ENCODE results near the gene RASD2. TPM values are rescaled to one million over a fixed set of nuclear protein-coding genes. Genes with fewer than 3 reads are reported as not detected.

The RASD2 gene
- total RNA-seq, 1 experiment from 2014 or later = 2.4 TPM

GRCh38 chr22:35530700-35531099, 9.9 kb upstream of the RASD2 start:
- H3K4me1 ChIP-seq (ENCODE audit: control insufficient read depth in 1 of 2, insufficient read depth in 2 of 2, low read length in 2 of 2) = peaks cover 0 to 1% of the 10 kb centered on the region in 2 experiments; a peak in 1 of 4 replicates
- no peaks in the 10 kb centered on the region for H3K9me2 ChIP-seq (ENCODE audit: insufficient read depth)
- H3K36me3 ChIP-seq (ENCODE audit: control insufficient read depth in 1 of 2, insufficient read depth in 2 of 2, low read length in 2 of 2) = no peaks in the 10 kb centered on the region
- H2AFZ ChIP-seq (ENCODE audit: low read depth, low read length, poor library complexity, severe bottlenecking) = no peak overlapping the region
- no peaks in the 10 kb centered on the region for H4K20me1 ChIP-seq (ENCODE audit: insufficient read depth)
- no peak for DNase-seq (ENCODE audit: low read depth, low spot score)
- H3K79me2 ChIP-seq (ENCODE audit: insufficient read depth, low read length) = no peaks in the 10 kb centered on the region
- BruUV-seq (replicated peaks) = no TSS peak
- no peaks in the 10 kb centered on the region for H3K27me3 ChIP-seq (ENCODE audit: insufficient read depth, low read length)
- ChIA-PET RAD21 (ENCODE audit: low non-redundant PET in 1 of 2, low total read pairs in 2 of 2, uncharacterized antibody in 2 of 2, unreplicated experiment in 2 of 2) (no interaction called here), CTCF (no interaction called here), POLR2A (no interaction called here)
- TF ChIP-seq SIN3A (IDR thresholded peaks at IDR 0.05; ENCODE audit: low read depth) (no peak), EGR1 (IDR thresholded peaks at IDR 0.05; ENCODE audit: low read depth) (no peak), FOSL1 (IDR thresholded peaks at IDR 0.05; ENCODE audit: low read depth) (no peak), SP1 (IDR thresholded peaks at IDR 0.05; ENCODE audit: low read depth) (no peak), ZFX (IDR thresholded peaks at IDR 0.05) (no peak), MAX (IDR thresholded peaks at IDR 0.05) (no peak), ZNF274 (IDR thresholded peaks at IDR 0.05; ENCODE audit: low read depth, low read length) (no peak), ZBTB33 (IDR thresholded peaks at IDR 0.05; ENCODE audit: extremely low read depth, insufficient replicate concordance, low read length) (no peak), SRF (IDR thresholded peaks at IDR 0.05; ENCODE audit: low read depth) (no peak)
- H3K4me3 ChIP-seq (replicated peaks in 1 of 2; ENCODE audit: low read depth in 1 of 2, low read length in 2 of 2) = no peak overlapping the region
- H3K4me2 ChIP-seq (ENCODE audit: low read length) = no peak overlapping the region
- no peaks in the 10 kb centered on the region for H3K9me3 ChIP-seq (ENCODE audit: control insufficient read depth in 1 of 2, insufficient read depth in 1 of 2, low read depth in 1 of 2, low read length in 2 of 2)
- intact Hi-C loops (cut with micrococcal nuclease) = no loop called here
- H3K27ac ChIP-seq (ENCODE audit: low read depth, low read length) = no peak overlapping the region
- no peak for ATAC-seq
- H3K9ac ChIP-seq (ENCODE audit: low read length) = no peak overlapping the region

GRCh38 chr22:35531202-35531601, 9.4 kb upstream of the RASD2 start:
- Histone ChIP-seq H3K27ac (ENCODE audit: low read depth, low read length) (no peak overlapping the region), H3K79me2 (ENCODE audit: insufficient read depth, low read length) (no peaks in the 10 kb centered on the region), H4K20me1 (ENCODE audit: insufficient read depth) (no peaks in the 10 kb centered on the region), H3K4me2 (ENCODE audit: low read length) (no peak overlapping the region), H3K4me1 (ENCODE audit: control insufficient read depth in 1 of 2, insufficient read depth in 2 of 2, low read length in 2 of 2) (peaks cover 3 to 6% of the 10 kb centered on the region in 2 experiments; a peak in 3 of 4 replicates), H3K9me3 (ENCODE audit: control insufficient read depth in 1 of 2, insufficient read depth in 1 of 2, low read depth in 1 of 2, low read length in 2 of 2) (no peaks in the 10 kb centered on the region), H3K4me3 (replicated peaks in 1 of 2; ENCODE audit: low read depth in 1 of 2, low read length in 2 of 2) (no peak overlapping the region), H2AFZ (ENCODE audit: low read depth, low read length, poor library complexity, severe bottlenecking) (no peak overlapping the region), H3K9me2 (ENCODE audit: insufficient read depth) (no peaks in the 10 kb centered on the region), H3K27me3 (ENCODE audit: insufficient read depth, low read length) (no peaks in the 10 kb centered on the region), H3K36me3 (ENCODE audit: control insufficient read depth in 1 of 2, insufficient read depth in 2 of 2, low read length in 2 of 2) (no peaks in the 10 kb centered on the region), H3K9ac (ENCODE audit: low read length) (no peak overlapping the region)
- RAD21 ChIA-PET (ENCODE audit: low non-redundant PET in 1 of 2, low total read pairs in 2 of 2, uncharacterized antibody in 2 of 2, unreplicated experiment in 2 of 2) = no interaction called here
- POLR2A ChIA-PET = no interaction called here
- BruUV-seq (replicated peaks) = no TSS peak
- DNase-seq (ENCODE audit: low read depth, low spot score) = no peak
- CTCF ChIA-PET = no interaction called here
- no peak for ATAC-seq
- intact Hi-C loops (cut with micrococcal nuclease) = no loop called here
- no peak for TF ChIP-seq POLR2A (IDR thresholded peaks at IDR 0.05; ENCODE audit: borderline replicate concordance, extremely low read depth, insufficient read depth, insufficient read length)
- no peak for TF ChIP-seq SIN3A (IDR thresholded peaks at IDR 0.05; ENCODE audit: low read depth)
- no peak for TF ChIP-seq ATF3 (IDR thresholded peaks at IDR 0.05)
- no peak for TF ChIP-seq SRF (IDR thresholded peaks at IDR 0.05; ENCODE audit: low read depth)
- no peak for TF ChIP-seq CTCF (IDR thresholded peaks at IDR 0.05 in 2 of 3, conservative IDR thresholded peaks at IDR 0.05 in 1 of 3; ENCODE audit: borderline replicate concordance in 1 of 3, insufficient read depth in 1 of 3, low read depth in 2 of 3, low read length in 2 of 3)
- no peak for TF ChIP-seq ZNF274 (IDR thresholded peaks at IDR 0.05; ENCODE audit: low read depth, low read length)
- no peak for TF ChIP-seq CBX3 (IDR thresholded peaks at IDR 0.05; ENCODE audit: low read depth)
- TF ChIP-seq EZH2 (IDR thresholded peaks at IDR 0.05) = no peak
- no peak for TF ChIP-seq FOSL1 (IDR thresholded peaks at IDR 0.05; ENCODE audit: low read depth)
- no peak for TF ChIP-seq EGR1 (IDR thresholded peaks at IDR 0.05; ENCODE audit: low read depth)
- no peak for TF ChIP-seq RAD21 (IDR thresholded peaks at IDR 0.05; ENCODE audit: low read depth)
- TF ChIP-seq EZH2phosphoT487 (IDR thresholded peaks at IDR 0.05; ENCODE audit: borderline replicate concordance) = no peak
- no peak for TF ChIP-seq ELF1 (IDR thresholded peaks at IDR 0.05; ENCODE audit: borderline replicate concordance, low read depth)
- TF ChIP-seq MAX (IDR thresholded peaks at IDR 0.05) = no peak
- no peak for TF ChIP-seq POLR2AphosphoS5 (IDR thresholded peaks at IDR 0.05; ENCODE audit: low read depth, low read length)

Data from HCT116 (cell line).